Ovary (tissue), 9 donors: ENCODE results near the gene C10orf62. TPM values are rescaled to one million over a fixed set of nuclear protein-coding genes. Genes with fewer than 3 reads are reported as not detected.
"Not testable (repeated sequence)": the region's sequence is repeated elsewhere in the genome, so short reads cannot be mapped to it uniquely, and the experiment has no call there.

ENCODE experiments used
- DNase-seq, 5 donors: peaks; one replicate each; pipeline ENCODE4 v3.0.0-alpha.2; 2019 to 2020
- H3K27ac ChIP-seq, 2 donors: fragments of 200-600 bp; one replicate each; pipeline versions ENCODE4 v1.5.1 to v1.8.0; 2019 to 2022
- H3K27me3 ChIP-seq: fragments of 200-600 bp; one replicate; pipeline ENCODE4 v1.8.0; 2022
- H3K36me3 ChIP-seq: fragments of 200-600 bp; sonication (generic); one replicate; pipeline ENCODE4 v1.5.1; 2019
- H3K4me1 ChIP-seq: one replicate; pipeline ENCODE4 v1.8.1; 2013; ENCODE audit warnings: mild to moderate bottlenecking, moderate library complexity; ENCODE audit not compliant: insufficient read depth
- H3K4me3 ChIP-seq: fragments of 200-600 bp; sonication (generic); one replicate; pipeline ENCODE4 v1.5.1; 2017
- H3K9me3 ChIP-seq, 2 donors: fragments of 200-600 bp in 1 of 2; sonication (generic) in 1 of 2; one replicate each; pipeline versions ENCODE4 v1.5.1 to v1.8.1; 2013 to 2019; ENCODE audit warnings: mild to moderate bottlenecking in 1 of 2, moderate library complexity in 1 of 2
- CTCF ChIP-seq, 3 donors: fragments of 450-650 bp in 2 of 3; fragments of 200-600 bp in 1 of 3; IDR thresholded peaks; one replicate each; pipeline versions ENCODE4 v1.5.1 to v1.8.0; 2016 to 2022; ENCODE audit warnings: antibody characterized with exemption in 3 of 3, mild to moderate bottlenecking in 1 of 3
- EP300 ChIP-seq: sonication (generic); formaldehyde crosslinking; IDR thresholded peaks from one replicate; pipeline ENCODE4 v1.6.1; 2017; ENCODE audit warnings: antibody characterized with exemption
- POLR2A ChIP-seq: fragments of 450-650 bp; IDR thresholded peaks from one replicate; pipeline ENCODE4 v1.6.1; 2017; ENCODE audit warnings: antibody characterized with exemption, mild to moderate bottlenecking, moderate library complexity
- WGBS, 3 donors: extraction: QIAGEN DNeasy Blood & Tissue Kit in 1 of 3; methylation state at CpG; one replicate each; pipeline versions ENCODE4 v1.1.5 to v1.1.7; 2013 to 2017; 5-methylcytosine and 5-hydroxymethylcytosine counted together
- intact Hi-C, 4 donors: fragments of 100-400 bp; cut with DNase I; formaldehyde crosslinking; loops; one replicate each; pipeline versions ENCODE4 v1.11.0 to v1.15.1; 2022 to 2023
- polyA plus RNA-seq, 2 donors: library from polyadenylated mRNA; stranded (reverse); fragments of 200-250 nt in 1 of 2; fragments of 350-450 nt in 1 of 2; fragmentation: Illumina TruSeq in 1 of 2; extraction: RNeasy Lipid Tissue Mini Kit (QIAGEN cat#74804) in 1 of 2; gene quantifications; one replicate each; pipeline ENCODE4 v1.2.3, GENCODE V29; 2013 to 2014
- total RNA-seq, 7 donors: library from RNA; depleted of rRNA in 2 of 7; stranded (reverse); fragments of >200 nt in 2 of 7; fragmentation: NEBNext Ultra II Directional in 3 of 7; extraction: Animal tissue kit (Norgen Biotek cat#: 25700) in 3 of 7; gene quantifications; one replicate each; pipeline versions ENCODE4 v1.1.0 to v1.2.4, GENCODE V29; 2016 to 2023
- donor health status: DM: no; HTN: no; CAD: no; lungs with moderate emphysema.
- donor health status: DM: no; HTN: no; CAD: no.
- donor health status: Bipolar disorder and iron deficiency.
- donor health status: DM: yes; HTN: yes; CAD: no.
- donor health status: DM: no; HTN: no; CAD: no.
- donor health status: DM: yes; HTN: yes; CAD: no.

The C10orf62 gene
- total and polyA plus RNA-seq, 9 donors = 0.48 TPM; not detected in 8

- Histone ChIP-seq H3K4me3 (no peak overlapping the region), H3K27me3 (no peaks in the 10 kb centered on the region), H3K9me3 (no peaks in the 10 kb centered on the region), H3K36me3 (no peaks in the 10 kb centered on the region), H3K27ac (peak overlapping the region in 1 of 2 donors; percentile 45), H3K4me1 (no peaks in the 10 kb centered on the region)
- no peak for TF ChIP-seq EP300
- intact Hi-C loops = loop anchor here in 2 of 4 donors (5.0 kb wide), 1 partner anchor 88 kb away; no protein-coding TSS in a partner anchor
- WGBS, 3 donors = 73 to 81% (median 81%) methylated on average over 10 of the region's 10 CpGs
- peak in 1 of 5 donors; percentile 31 for DNase-seq
Measured at GRCh38 chr10:97550336-97551149, 39.0 kb upstream of the C10orf62 start.

- no peak overlapping the region for H3K27ac ChIP-seq
- no peaks in the 10 kb centered on the region for H3K36me3 ChIP-seq
- H3K9me3 ChIP-seq = no peaks in the 10 kb centered on the region
- no peaks in the 10 kb centered on the region for H3K4me1 ChIP-seq
- no peak for DNase-seq
- no peaks in the 10 kb centered on the region for H3K27me3 ChIP-seq
- no peak overlapping the region for H3K4me3 ChIP-seq
- intact Hi-C loops = loop anchor here in 2 of 4 donors (5.0 kb wide), 1 partner anchor 89 kb away; no protein-coding TSS in a partner anchor
- TF ChIP-seq CTCF (IDR thresholded peaks at IDR 0.05) (no peak), EP300 (no peak), POLR2A (no peak)
- whole genome bisulfite sequencing, 3 donors = 79 to 87% (median 86%) methylated on average over 6 of the region's 6 CpGs
Measured at GRCh38 chr10:97551271-97551670, 38.2 kb upstream of the C10orf62 start.

GRCh38 chr10:97553575-97554031, 35.9 kb upstream of the C10orf62 start:
- Histone ChIP-seq H3K36me3 (no peaks in the 10 kb centered on the region), H3K27me3 (no peaks in the 10 kb centered on the region), H3K9me3 (no peaks in the 10 kb centered on the region), H3K4me1 (no peaks in the 10 kb centered on the region), H3K27ac (no peak overlapping the region), H3K4me3 (no peak overlapping the region)
- intact Hi-C loops = loop anchor here in 2 of 4 donors (5.0 kb wide), 1 partner anchor 91 kb away; no protein-coding TSS in a partner anchor
- peak; percentile 60 to 82 (median 72) for DNase-seq
- TF ChIP-seq POLR2A (no peak), EP300 (no peak), CTCF (IDR thresholded peaks at IDR 0.05) (peak; percentile 54 to 71 (median 71))
- WGBS, 3 donors = 23% methylated on average over 6 of the region's 6 CpGs

GRCh38 chr10:97554336-97554735, 35.2 kb upstream of the C10orf62 start:
- H3K27ac ChIP-seq, H3K27me3 ChIP-seq, H3K4me1 ChIP-seq, H3K9me3 ChIP-seq, H3K36me3 ChIP-seq, H3K4me3 ChIP-seq: not testable (repeated sequence)
- intact Hi-C loops = loop anchor here in 2 of 4 donors (5.0 kb wide), 1 partner anchor 92 kb away; no protein-coding TSS in a partner anchor
- peak in 1 of 5 donors; percentile 16 for DNase-seq
- WGBS, 3 donors = 88 to 95% (median 90%) methylated on average over 5 of the region's 5 CpGs

- intact Hi-C loops, H3K36me3 ChIP-seq, H3K4me3 ChIP-seq, DNase-seq, H3K27ac ChIP-seq, H3K4me1 ChIP-seq, H3K9me3 ChIP-seq, H3K27me3 ChIP-seq: not testable (repeated sequence)
- WGBS, 3 donors = 93 to 97% (median 97%) methylated on average over 8 to 9 of the region's 10 CpGs
Measured at GRCh38 chr10:97555541-97555940, 34.0 kb upstream of the C10orf62 start.

GRCh38 chr10:97560731-97561381, 28.7 kb upstream of the C10orf62 start:
- WGBS, 3 donors = 89 to 90% (median 90%) methylated on average over 17 of the region's 17 CpGs
- H3K4me3 ChIP-seq, H3K27me3 ChIP-seq, intact Hi-C loops, H3K9me3 ChIP-seq, H3K4me1 ChIP-seq, H3K27ac ChIP-seq, H3K36me3 ChIP-seq: not testable (repeated sequence)
- DNase-seq = peak in 1 of 5 donors; percentile 30

- H3K36me3 ChIP-seq, H3K4me1 ChIP-seq, DNase-seq, H3K9me3 ChIP-seq, H3K4me3 ChIP-seq, H3K27ac ChIP-seq, intact Hi-C loops, H3K27me3 ChIP-seq: not testable (repeated sequence)
- 88 to 93% (median 89%) methylated on average over 12 of the region's 12 CpGs for WGBS, 3 donors
Measured at GRCh38 chr10:97561386-97562077, 28.0 kb upstream of the C10orf62 start.

- 91 to 95% (median 95%) methylated on average over 5 of the region's 5 CpGs for WGBS, 3 donors
- H3K27ac ChIP-seq, H3K4me1 ChIP-seq, H3K9me3 ChIP-seq, H3K27me3 ChIP-seq, H3K4me3 ChIP-seq, intact Hi-C loops, H3K36me3 ChIP-seq, DNase-seq: not testable (repeated sequence)
Measured at GRCh38 chr10:97562329-97562728, 27.2 kb upstream of the C10orf62 start.
